GM20000 (cell line): Measurements from ENCODE around the gene TET2.

Experiments
- DNase-seq: peaks from one replicate; pipeline ENCODE4 v3.0.0; 2012; ENCODE audit warnings: low spot score
- CTCF ChIP-seq: IDR thresholded peaks from 2 replicates; pipeline ENCODE4 v1.5.1; 2012; ENCODE audit warnings: mild to moderate bottlenecking, control low read depth; ENCODE audit errors: extremely low read depth, missing control alignments

Gene TET2

DNA sequence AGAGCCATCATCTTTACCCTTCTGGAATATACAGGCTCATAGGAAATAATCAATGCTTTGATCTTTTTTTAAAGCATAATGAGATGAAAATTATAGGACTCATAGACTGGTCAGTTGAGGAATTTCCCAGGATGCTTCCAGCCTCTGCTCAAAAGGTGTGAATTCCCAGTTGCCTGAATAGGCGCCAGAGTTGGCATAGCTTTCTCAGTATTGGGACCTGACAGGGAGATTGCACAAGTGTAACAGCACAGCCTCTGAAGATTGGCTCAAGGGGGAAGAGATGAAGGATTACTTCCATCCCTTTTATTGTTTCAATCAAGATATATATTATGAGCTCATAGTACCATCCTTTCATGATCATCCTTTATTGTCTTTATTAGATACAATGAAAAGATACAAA, 17.9 kb downstream of the TET2 start:
- TF ChIP-seq CTCF, result no peak
- no peak for DNase-seq

- DNase-seq, result no peak
- no peak for TF ChIP-seq CTCF
Observed at GRCh38 chr4:105166066-105166465, 19.4 kb downstream of the TET2 start.

DNA sequence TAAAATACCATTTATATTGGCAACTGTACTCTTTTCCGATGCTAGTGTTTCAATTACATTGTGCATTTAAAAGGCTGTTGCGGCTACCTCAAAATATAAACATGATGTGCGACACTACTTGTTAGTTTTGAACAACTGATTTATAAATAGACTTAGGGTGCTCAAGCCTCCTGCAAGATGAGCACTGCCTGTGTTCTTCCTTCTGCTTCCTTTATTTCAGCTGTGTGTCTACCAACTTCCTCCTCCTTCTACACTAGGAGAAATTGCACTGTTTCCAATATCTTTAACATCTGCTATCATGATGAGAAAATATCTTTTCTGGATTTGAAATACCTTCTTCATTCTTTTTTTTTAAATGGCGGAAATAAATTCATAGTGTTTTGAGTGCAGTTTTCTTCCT, 24.0 kb downstream of the TET2 start:
- no peak for DNase-seq
- TF ChIP-seq CTCF, result no peak

- no peak for DNase-seq
- TF ChIP-seq CTCF, result no peak
Observed at GRCh38 chr4:105171912-105172311, 25.2 kb downstream of the TET2 start.

GRCh38 chr4:105174098-105174497, 27.4 kb downstream of the TET2 start:
- no peak for DNase-seq
- no peak for TF ChIP-seq CTCF

DNA sequence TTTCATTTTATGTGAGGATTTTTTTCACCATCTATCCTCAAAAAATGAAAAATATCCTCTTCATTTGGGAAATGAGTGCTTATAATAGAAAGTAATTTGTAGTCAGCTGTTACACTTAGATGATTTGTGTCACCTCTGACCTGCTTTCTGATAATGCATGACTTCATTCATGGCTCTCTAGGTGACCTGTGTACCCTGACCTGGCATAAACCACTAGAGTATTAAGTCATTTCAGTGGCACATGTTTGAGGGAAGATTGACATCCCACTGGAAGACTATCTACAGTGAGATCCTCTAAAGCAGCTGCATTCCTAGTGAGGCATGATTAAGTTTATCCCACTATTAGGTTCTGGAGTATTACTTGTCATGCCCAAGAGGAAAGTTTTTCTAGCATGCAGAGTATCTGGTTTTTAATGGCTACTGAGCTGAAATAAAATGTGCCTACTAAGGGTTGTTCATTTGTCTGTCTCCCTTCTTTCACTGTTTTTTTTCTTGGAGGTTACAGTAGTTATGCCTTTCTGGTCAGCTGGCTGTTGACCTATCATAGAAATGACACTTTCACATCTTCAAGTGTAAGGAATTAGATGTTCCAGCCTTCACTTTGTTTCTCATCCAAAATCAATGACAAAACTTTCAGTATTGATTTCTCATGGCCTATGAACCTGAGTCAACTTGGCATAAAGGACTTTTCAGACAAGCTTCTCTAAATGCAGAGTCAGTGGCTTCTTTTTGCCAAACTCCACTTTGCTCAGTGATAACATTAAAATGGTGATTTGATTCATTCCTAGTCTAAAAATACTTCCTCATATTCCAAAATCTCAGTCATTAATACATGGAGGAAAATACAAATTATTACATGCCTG, 33.1 kb downstream of the TET2 start:
- TF ChIP-seq CTCF, result no peak
- DNase-seq, result no peak

DNA sequence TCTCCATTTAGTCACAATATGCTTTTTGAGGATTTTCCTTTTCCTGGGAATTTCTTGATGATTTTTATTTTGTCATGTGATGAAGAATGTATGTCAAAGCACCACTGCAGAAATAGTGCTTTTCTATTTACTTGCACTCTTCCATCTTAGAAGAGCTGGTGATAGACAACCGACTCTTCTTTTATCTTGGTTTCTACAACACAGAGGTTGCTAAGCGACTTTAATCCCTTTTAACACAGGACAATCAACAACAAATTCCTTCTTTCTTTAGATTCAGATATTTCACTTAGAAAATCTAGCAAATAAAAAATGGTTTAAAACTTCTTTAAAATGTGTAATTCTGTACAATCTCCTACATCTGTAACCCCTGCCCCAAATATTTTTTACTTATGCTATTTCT, 34.6 kb downstream of the TET2 start:
- TF ChIP-seq CTCF, result no peak

More for the DNA sequence above, 34.6 kb downstream of the TET2 start:
- DNase-seq, result no peak
